ENCODE results near the gene FASTKD3.

GRCh38 chr5:7834982-7835381, 33.8 kb downstream of the FASTKD3 start:
- no peak for TF ChIP-seq FOXA1 (IDR thresholded peaks at IDR 0.05)
- no peak for TF ChIP-seq FOXM1 (IDR thresholded peaks at IDR 0.05; ENCODE audit: borderline replicate concordance)
- TF ChIP-seq NFRKB (IDR thresholded peaks at IDR 0.05), result no peak
- TF ChIP-seq L3MBTL2 (conservative IDR thresholded peaks at IDR 0.05), result no peak
- no peak for TF ChIP-seq BHLHE40 (IDR thresholded peaks at IDR 0.05; ENCODE audit: borderline replicate concordance)
- TF ChIP-seq FOXK2 (IDR thresholded peaks at IDR 0.05), result no peak
- TF ChIP-seq SP1 (IDR thresholded peaks at IDR 0.05), result no peak
- no peak for TF ChIP-seq SUZ12 (IDR thresholded peaks at IDR 0.05)
- no peak for TF ChIP-seq ZNF384 (IDR thresholded peaks at IDR 0.05)
- TF ChIP-seq ELF4 (IDR thresholded peaks at IDR 0.05), result no peak
- no peak for TF ChIP-seq HDGF (IDR thresholded peaks at IDR 0.05; ENCODE audit: borderline replicate concordance)
